ENCODE results near the gene OR6J1. TPM values are rescaled to one million over a fixed set of nuclear protein-coding genes. Genes with fewer than 3 reads are reported as not detected.

Gene OR6J1
- total and polyA plus RNA-seq, 2 of the 8 experiments (the other 6 are each of a cell fraction or from before 2014, with no cell fraction given), result not detected

GRCh38 chr14:22602862-22603261, 41.3 kb downstream of the OR6J1 start (continued):
- no peak for TF ChIP-seq CHD7 (IDR thresholded peaks at IDR 0.05; ENCODE audit: insufficient replicate concordance, low read length)
- TF ChIP-seq TAF1 (IDR thresholded peaks at IDR 0.05; ENCODE audit: low read depth, low read length), result no peak
- no peak for TF ChIP-seq SIRT6 (IDR thresholded peaks at IDR 0.05; ENCODE audit: low read length)
- TF ChIP-seq CTCF (IDR thresholded peaks at IDR 0.05; ENCODE audit: control extremely low read depth in 1 of 3, insufficient read depth in 1 of 3, low read depth in 1 of 3, low read length in 3 of 3), result no peak
- TF ChIP-seq ASH2L (IDR thresholded peaks at IDR 0.05; ENCODE audit: low read length), result no peak
